T-helper 1 cell (primary cell): ENCODE measurements around the gene TNF.

Experiments used
- DNase-seq, 5 donors: peaks; one replicate each; pipeline ENCODE4 v3.0.0-alpha.2; 2012 to 2020
- total RNA-seq, 4 donors: gene quantifications; one replicate each; lab custom pipeline; 2026; lab: John Stamatoyannopoulos, UW

The TNF gene
- total RNA-seq: 234 to 429 (median 288) reads per million in 4 donors

DNA sequence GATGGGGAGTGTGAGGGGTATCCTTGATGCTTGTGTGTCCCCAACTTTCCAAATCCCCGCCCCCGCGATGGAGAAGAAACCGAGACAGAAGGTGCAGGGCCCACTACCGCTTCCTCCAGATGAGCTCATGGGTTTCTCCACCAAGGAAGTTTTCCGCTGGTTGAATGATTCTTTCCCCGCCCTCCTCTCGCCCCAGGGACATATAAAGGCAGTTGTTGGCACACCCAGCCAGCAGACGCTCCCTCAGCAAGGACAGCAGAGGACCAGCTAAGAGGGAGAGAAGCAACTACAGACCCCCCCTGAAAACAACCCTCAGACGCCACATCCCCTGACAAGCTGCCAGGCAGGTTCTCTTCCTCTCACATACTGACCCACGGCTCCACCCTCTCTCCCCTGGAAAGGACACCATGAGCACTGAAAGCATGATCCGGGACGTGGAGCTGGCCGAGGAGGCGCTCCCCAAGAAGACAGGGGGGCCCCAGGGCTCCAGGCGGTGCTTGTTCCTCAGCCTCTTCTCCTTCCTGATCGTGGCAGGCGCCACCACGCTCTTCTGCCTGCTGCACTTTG lies at the start of gene TNF:
TSS of gene TNF (plus strand) at position 231 of the 567 bp plus-strand sequence. CDS start at position 408, 177 bp downstream.
- peak; percentile 62 to 89 (median 70) for DNase-seq

DNA sequence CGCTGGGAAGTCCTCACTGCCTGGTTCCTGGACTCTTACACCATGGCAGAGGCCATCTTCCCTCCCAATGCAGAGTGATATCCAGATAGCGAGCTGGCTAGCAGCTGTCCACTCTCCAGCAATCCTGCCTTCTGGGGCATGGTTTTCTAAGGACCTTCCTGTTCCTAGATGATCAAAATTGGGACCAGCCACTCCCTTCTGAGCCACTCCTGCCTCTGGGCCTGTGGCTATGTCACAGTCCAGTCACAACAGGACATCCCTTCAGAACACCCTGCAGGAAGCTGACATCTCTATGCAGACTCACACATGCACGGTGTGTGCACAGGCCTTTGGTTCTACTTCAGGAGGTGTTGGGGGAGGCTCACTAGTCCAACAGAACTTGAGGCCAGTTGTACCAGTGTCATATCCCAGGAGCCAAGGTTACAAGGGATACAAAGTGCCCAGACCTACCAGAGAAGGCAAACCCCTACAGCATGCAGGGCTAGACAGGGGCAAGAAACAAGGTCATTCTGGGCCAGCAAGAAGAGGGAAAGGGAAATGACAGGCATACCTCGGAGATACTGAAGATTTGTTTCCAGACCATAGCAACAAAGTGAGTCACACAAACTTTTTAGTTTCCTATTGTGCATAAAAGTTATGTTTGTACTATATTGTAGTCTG lies 49.3 kb upstream of the TNF start:
- no peak for DNase-seq

DNA sequence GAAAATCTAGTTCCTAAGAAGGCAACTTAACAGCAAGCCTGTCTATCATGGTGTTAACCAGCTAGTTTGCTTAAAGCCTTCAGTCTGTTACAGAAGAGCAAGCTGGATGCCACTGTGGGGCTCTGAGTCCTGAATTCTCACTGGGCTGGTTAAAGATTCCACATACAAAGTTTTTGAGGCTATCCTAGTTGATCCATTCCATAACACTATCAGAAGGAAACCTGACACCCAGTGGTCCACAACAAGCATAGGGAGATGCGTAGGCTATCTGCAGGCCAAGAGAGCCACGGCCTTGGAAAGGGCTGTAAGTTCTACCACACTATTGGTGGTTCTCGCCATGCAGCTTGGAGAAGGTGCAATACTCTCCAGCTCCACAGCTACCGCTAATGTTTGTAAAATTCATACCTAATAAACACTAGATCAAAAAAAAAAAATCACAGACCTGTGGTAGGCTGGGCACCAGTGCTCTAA lies 47.0 kb upstream of the TNF start:
- no peak for DNase-seq

DNA sequence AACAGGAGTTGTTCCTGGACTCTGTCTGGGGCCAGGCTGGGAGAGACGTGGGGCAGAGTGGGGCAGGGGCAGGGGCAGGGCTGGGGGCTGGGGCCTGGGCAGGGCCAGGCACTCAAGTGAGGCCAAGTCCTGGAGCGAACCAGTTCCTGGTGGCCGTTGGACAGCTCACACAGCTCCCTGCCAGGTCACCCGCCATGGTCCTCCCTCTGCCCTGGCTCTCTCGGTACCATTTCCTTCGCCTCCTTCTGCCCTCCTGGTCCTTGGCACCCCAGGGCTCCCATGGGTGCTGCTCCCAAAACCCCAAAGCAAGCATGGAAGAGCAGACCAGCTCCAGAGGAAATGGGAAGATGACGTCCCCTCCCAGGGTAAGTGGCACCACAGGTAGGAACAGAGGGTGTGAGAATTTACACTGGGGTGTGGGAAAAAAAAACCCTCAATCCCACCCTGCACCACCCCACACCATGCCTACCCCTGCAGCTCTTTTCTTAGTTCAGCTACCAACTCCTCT lies 46.5 kb upstream of the TNF start, which contains the start of gene MCCD1:
TSS of gene MCCD1 (plus strand) at position 142 of the 508 bp plus-strand sequence. CDS start at position 195, 53 bp downstream.
- no peak for DNase-seq

DNA sequence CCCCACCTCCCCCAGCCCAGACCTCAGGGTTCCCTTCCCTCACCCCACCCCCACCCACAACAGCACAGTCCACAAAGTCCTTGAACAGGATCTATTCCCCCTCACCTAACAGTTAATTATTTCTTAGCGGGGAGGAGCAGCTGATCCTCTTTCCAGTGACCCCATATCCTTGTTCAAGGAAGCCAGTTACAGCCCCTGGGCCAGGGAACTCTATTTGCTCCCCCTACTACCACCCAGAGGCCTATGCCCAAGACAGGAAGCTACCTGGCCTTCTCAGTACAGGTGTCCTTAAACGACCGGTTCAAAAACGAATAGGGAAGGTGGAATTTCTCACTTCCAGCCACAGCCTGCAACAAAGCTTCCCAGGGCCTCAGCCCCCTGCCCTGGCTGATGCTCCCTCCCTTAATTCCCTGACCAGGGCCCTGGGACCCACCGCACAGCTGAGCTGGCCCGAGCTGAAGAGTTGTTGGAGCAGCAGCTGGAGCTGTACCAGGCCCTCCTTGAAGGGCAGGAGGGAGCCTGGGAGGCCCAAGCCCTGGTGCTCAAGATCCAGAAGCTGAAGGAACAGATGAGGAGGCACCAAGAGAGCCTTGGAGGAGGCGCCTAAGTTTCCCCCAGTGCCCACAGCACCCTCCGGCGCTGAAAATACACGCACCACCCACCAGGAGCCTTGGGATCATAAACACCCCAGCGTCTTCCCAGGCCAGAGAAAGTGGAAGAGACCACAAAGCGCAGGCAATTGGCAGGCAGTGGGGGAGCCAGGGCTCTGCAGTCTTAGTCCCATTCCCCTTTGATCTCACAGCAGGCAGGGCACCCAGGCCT lies 45.8 kb upstream of the TNF start:
- DNase-seq: no peak

DNA sequence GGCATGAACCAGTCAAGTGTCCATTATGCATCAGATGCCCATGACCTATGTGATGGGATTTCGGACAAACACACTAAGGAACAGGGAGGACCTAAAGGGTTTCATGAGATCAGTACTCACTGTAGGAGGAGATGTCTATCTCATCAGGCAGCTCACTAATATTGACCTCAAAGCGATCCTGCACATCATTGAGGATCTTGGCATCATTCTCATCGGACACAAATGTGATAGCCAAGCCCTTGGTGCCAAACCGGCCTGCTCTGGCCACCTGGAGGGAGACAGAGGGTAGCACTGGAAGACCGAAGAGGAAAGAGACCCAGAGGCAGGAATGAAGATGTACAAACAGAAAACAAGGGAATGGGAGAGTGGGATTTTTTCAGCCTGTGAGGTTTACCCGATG lies 44.7 kb upstream of the TNF start:
- DNase-seq: no peak

DNA sequence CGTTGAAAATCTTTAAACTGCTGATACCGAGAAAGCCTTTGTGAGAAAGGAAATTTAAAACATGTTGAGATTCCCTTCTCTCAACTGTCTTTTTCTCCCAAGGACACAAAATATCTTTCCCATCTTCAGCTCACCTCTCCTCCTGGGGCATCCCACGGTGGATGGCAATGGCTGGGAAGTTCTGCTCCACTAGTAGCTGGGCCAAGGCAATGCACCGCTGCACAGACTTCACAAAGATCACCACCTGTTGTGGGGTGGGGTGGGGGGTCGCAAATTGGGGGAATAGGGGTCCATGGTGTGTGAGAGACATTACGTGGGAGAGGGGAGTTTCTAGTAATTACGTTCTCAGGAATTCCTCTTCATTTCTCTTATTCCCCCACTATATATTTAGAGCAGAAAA lies 44.2 kb upstream of the TNF start:
- DNase-seq: no peak

DNA sequence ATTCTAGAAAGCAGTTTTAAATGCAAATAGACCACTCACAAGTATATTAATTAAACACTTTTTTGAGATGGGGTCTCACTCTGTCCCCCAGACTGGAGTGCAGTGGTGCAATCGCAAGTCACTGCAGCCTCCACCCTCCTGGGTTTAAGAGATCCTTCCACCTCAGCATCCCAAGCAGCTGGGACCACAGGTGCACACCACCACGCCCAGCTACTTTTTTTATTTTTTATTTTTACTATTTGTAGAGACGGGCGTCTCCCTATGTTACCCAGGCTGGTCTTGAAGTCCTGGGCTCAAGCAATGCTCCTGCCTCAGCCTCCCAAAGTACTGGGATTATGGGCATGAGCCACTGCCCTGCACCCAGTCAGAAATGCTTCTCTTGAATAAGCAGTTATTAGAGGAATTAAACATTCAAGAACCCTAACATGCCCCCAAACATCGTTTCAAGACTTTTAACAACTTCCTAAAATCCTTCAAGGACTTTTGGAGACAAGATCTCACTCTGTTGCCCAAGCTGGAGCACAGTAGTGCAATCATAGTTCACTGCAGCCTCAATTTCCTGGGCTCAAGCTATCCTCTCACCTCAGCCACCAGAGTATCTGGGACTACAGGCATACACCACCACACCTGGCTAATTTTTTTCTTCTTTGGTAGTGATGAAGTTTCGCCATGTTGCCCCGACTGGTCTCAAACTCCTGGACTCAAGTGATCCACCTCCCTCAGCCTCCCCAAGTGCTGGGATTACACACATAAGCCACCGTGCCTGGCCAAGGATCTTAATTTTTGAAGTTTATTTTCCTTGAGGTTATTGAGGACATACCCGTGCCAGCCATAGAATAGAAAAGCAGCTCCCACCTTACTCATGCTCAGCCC lies 43.4 kb upstream of the TNF start:
- DNase-seq: no peak

DNA sequence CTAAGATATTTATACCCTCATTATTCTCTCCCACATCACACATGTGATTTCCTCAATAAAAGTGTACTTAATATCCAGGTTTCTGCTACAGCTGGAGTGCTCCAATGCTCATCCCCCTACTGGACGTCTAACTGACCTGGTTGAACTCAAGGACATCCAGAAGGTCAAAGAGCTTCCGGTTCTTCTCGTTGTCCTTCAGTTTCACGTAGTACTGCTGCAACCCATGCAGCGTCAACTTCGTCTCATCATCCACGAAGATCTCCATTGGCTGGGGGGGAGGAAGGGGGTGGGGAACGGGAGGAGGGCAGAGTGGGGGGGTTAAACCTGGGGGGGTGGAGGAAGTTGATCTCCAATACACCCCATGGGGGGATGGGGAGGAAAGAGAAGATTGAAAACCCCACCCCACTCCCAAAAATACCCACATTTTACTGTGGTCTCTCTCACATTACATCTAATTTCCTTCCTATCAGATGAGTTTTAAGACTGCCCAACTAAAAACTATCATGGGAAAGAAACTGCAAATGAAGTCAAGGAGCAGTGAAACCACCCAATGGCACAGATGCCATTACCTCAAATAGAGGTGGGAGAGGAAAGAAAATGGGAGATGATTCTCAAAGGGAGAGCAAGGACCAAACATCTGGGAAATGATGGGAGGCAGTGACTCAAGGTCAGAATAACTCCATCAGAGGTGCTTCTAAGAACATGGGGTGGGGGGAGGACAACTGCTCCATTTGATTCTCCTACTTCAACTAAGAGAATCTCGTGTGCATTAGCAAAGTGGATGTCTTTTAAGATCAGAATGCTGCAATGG lies 42.5 kb upstream of the TNF start:
- DNase-seq: no peak

DNA sequence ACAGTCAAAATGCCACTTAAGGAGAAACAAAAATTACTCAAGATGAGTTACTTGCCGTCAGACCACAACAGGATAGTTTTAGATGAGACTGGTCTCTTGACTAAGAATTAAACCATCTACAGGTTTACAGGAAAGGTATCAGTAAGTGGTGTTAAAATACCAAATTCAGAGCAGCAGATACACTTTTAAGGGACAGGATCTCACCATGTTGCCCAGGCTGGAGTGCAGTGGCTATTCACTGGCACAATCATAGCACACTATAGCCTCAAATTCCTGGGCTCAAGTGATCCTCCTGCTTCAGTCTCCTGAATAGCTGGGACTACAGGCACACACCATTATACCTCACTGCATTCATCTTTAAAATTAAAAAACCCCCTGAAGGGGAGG lies 41.9 kb upstream of the TNF start:
- DNase-seq: no peak

DNA sequence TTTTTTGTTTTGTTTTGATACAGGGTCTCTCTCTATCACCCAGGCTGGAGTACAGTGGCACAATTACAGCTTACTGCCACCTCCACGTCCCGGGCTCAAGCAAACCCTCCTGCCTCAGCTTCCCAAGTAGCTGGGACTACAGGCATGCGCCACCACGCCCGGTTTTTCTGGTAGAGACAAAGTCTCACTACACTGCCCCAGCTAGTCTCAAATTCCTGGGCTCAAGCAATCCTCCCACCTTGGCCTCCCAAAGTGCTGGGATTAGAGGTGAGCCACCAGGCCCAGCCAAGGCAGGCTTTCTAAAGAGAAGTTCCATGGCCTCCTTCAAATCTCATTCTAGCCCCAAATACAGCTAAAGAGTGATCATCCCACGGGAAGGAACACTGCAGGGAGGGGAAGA lies 41.4 kb upstream of the TNF start:
- no peak for DNase-seq

DNA sequence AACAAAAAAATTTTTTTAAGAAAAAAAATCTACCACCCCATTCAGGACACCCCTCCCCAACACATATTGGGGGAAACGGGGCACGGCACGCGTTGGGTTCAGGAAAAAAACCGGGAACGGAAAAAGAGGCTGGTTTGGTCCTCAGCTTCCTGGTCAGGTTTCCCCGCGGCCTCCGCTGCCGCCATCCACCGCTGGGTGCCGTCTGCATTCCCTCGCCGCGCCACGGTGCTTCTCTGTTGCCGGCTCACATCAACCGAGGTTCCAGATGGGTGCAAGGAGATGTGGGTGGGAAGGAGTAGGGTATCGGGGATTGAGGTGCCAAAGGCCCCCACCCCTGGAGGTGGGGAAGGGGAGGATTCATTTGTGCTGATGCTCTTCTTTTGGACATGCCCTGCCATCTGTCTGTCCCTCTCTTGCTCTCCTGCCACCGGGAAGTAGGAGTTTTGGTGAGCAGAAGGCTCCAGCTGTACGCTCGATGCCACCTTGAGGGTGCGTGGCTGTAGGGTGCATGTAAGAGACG lies 40.8 kb upstream of the TNF start:
- no peak for DNase-seq

DNA sequence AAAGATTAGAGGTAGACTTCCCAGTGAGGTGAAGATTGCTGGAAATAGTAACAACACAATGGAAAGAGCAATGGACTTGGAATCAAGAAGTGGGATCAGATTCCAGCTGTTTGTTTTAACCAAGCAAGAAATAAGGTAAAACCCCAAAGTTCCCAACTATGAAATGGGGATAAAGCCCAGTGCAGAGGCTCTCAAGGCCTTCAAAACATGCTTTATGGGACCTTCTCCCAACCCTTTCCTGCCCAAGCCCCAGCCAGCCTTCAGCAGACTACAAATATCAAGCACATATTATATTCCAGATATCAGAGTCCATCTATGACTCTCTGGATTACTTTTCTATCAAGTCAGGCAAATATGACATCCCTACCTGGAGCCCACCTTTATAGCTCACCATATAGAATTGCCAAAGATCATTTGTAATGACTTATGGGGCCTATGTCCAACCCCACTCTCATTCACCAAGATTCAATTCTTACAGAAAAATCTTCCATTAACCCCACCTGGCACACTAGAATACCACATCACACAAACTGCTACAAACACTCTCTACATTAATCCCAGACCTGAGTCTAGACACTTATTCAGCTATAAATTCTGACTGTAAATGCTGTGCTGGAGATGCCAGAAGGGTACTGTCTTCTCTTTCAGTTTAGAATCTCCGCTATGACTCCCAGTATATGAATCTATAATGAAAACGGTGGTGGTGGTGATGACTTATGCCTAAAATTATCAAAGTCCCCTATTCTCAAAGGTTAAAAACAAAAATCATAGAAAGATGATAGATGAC lies 39.6 kb upstream of the TNF start:
- DNase-seq: no peak

DNA sequence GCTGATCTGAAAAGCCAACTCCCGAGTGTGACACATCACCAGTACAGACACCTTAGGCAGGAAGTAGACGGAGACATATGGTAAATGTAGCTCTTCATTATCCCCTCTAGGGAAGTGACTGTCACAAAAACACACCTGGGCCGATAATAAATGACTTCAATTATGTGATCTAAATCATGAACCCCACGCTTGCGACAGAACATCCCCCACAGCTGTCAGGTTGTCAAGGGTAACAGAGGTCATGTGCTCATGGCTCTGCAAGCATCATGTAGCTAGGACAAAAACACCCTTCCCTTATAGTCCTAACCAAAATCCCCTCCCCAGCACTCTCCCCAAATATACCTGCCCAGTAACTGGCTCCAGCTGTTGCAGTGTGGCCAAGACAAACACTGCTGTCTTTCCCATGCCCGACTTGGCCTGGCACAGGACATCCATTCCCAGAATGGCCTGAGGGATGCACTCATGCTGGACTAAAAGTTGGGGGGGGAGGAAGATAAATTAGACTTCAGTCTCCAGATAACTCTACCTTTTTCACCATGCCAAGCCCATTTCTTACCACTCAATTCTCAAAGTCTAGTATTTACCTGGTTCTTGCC lies 36.5 kb upstream of the TNF start:
- DNase-seq: no peak

DNA sequence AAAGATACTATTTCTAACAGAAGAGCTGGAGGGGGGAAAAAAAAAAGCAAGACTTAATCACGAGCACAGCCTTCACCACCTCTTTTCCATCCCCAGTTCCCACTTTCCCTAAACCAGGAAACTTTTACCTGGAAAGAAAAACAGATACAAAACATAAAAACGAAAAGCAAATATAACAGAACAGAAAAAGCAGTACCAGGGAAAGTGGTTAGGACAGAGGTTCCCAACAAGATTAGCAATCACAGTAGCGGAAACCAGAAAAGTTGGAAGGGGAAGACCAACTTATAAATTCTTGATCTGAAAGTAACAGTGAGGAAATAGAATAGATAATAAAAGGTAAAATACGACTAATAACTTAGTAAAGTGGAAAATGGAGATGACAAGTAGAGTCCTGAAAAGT lies 34.7 kb upstream of the TNF start:
- no peak for DNase-seq

DNA sequence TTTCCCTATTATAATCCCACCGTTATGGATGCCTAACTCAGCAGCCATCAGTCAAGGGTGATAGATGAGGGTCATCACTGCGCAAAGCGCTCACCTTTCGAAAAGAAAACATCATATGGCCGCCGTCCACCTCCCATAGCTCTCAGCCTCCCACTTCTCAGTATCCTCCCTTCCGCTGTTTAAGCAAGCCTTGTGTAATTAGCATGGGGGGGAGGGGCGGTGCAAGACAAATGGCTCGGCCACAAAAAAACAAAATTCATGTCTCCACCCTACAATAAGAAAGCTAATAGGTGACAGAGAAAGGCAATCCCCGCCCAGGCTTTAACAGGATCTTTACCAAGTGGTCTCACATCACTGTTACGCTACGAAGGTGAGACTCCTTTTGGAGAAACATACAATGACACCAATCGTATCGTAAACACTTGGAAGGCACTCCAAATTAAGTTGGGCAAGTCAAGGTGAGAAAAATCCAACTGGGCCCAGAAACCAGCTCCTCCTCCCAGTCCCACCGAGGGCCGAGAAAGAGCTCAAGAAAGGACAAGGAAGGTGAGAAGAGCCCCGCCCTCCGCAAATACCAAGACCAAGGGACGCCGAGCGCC lies 34.2 kb upstream of the TNF start:
- DNase-seq: peak; percentile 59 to 77 (median 66)

DNA sequence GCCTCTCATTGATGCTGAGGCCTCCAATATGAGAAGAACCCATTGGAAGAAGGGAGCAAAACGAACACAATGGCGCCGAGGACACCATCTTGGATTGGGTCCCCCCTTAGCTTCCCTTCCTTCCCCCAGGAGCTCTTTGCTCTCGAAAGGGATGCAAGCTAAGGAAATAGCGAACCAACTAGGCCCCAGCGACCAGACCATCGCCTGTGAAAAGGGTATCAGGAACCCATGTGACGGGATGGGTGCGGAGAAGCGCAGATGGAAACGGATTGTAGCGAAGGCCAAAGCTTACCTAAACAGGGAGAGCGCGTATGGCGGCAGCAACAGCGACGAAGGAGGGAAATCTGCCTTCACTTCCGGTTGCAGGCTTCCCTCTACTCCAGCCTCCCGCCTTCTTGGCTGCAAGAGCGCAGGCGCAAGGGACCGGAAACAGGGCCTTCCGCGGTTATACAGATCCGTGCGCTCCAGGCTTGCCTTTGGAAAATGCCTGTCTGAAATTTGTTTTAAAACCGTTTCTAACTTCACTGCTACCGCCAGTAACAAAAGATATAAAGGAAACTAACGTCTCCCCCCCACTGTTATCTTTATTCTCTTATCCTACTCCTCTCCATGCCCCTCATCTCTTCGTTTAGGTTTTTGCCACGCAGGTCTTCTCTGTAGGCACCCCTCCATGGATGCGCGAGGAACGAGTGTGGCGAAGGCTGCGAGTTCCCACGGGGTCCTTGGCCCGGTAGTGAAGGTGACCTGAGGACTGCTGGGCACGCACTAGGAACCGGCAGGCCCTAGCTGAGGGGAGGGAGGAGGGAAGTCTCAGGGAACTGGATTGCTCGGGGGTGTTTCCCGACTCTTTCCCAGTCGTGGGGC lies 33.5 kb upstream of the TNF start, which contains the start of gene DDX39B:
TSS of gene DDX39B (minus strand) at position 346 of the 864 bp plus-strand sequence. CDS start 1,471 bp downstream, outside the sequence.
- DNase-seq: peak; percentile 87 to 98 (median 92)

DNA sequence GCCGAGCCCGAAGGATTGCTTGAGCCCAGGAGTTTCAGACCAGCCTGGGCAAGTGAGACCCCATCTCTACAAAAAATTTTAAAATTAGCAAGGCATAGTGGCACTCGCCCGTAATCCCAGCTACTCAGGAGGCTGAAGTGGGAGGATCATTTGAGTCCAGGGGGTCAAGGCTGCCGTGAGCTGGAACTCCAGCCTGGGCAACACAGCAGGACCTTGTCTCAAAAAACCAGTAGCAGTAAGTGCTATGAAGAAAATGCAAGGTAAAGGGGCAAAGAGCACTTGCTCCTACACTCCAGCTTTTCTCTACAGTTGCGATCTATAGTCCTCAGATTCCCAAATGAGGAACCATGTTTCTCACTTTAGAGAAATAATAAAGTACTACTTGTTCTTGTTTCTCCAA lies 31.7 kb upstream of the TNF start:
- DNase-seq: no peak
